ENCODE results near the gene GPATCH2L. TPM values are rescaled to one million over a fixed set of nuclear protein-coding genes. Genes with fewer than 3 reads are reported as not detected.

GPATCH2L gene
- total RNA-seq, 4 donors from 2014 or later: 47.6 to 230 (median 85.0) TPM

- Histone ChIP-seq H3K4me1 (no peaks in the 10 kb centered on the region), H3K27me3 (no peaks in the 10 kb centered on the region), H3K36me3 (no peaks in the 10 kb centered on the region), H3K9me3 (no peaks in the 10 kb centered on the region), H3K4me3 (no peak overlapping the region), H3K27ac (no peak overlapping the region)
- TF ChIP-seq POLR2A (IDR thresholded peaks at IDR 0.05): no peak
- TF ChIP-seq CTCF (IDR thresholded peaks at IDR 0.05): no peak
- intact Hi-C loops (cut with DNase I; ENCODE audit: low total_unique reads): no loop called here
- no peak for DNase-seq
Observed at GRCh38 chr14:76131071-76131965, 20.4 kb upstream of the GPATCH2L start.

GRCh38 chr14:76133103-76133502 lies 18.6 kb upstream of the GPATCH2L start:
- TF ChIP-seq POLR2A (IDR thresholded peaks at IDR 0.05) (no peak), CTCF (IDR thresholded peaks at IDR 0.05) (no peak)
- Histone ChIP-seq H3K4me1 (no peaks in the 10 kb centered on the region), H3K4me3 (no peak overlapping the region), H3K36me3 (no peaks in the 10 kb centered on the region), H3K9me3 (no peaks in the 10 kb centered on the region), H3K27me3 (no peaks in the 10 kb centered on the region), H3K27ac (no peak overlapping the region)
- DNase-seq: no peak
- intact Hi-C loops (cut with DNase I; ENCODE audit: low total_unique reads): no loop called here

GRCh38 chr14:76134231-76134630 lies 17.5 kb upstream of the GPATCH2L start:
- Histone ChIP-seq H3K27ac (no peak overlapping the region), H3K4me3 (no peak overlapping the region), H3K36me3 (no peaks in the 10 kb centered on the region), H3K9me3 (no peaks in the 10 kb centered on the region), H3K4me1 (peaks cover 0 to 4% of the 10 kb centered on the region in 2 donors), H3K27me3 (no peaks in the 10 kb centered on the region)
- intact Hi-C loops (cut with DNase I; ENCODE audit: low total_unique reads): no loop called here
- no peak for TF ChIP-seq POLR2A (IDR thresholded peaks at IDR 0.05)
- no peak for TF ChIP-seq CTCF (IDR thresholded peaks at IDR 0.05)
- DNase-seq: no peak

GRCh38 chr14:76135722-76136121 lies 16.0 kb upstream of the GPATCH2L start:
- intact Hi-C loops (cut with DNase I; ENCODE audit: low total_unique reads): no loop called here
- Histone ChIP-seq H3K27ac (no peak overlapping the region), H3K4me1 (peaks cover 0 to 4% of the 10 kb centered on the region in 2 donors), H3K4me3 (no peak overlapping the region), H3K36me3 (no peaks in the 10 kb centered on the region), H3K27me3 (no peaks in the 10 kb centered on the region), H3K9me3 (no peaks in the 10 kb centered on the region)
- TF ChIP-seq CTCF (IDR thresholded peaks at IDR 0.05): no peak
- TF ChIP-seq POLR2A (IDR thresholded peaks at IDR 0.05): no peak
- DNase-seq: no peak

- no peak overlapping the region for H3K4me3 ChIP-seq
- DNase-seq: no peak
- H3K36me3 ChIP-seq: no peaks in the 10 kb centered on the region
- peaks cover 0 to 4% of the 10 kb centered on the region in 2 donors for H3K4me1 ChIP-seq
- TF ChIP-seq POLR2A (IDR thresholded peaks at IDR 0.05): no peak
- TF ChIP-seq CTCF (IDR thresholded peaks at IDR 0.05): no peak
- no peak overlapping the region for H3K27ac ChIP-seq
- H3K9me3 ChIP-seq: no peaks in the 10 kb centered on the region
- H3K27me3 ChIP-seq: no peaks in the 10 kb centered on the region
- intact Hi-C loops (cut with DNase I; ENCODE audit: low total_unique reads): no loop called here
Observed at GRCh38 chr14:76136476-76137110, 15.1 kb upstream of the GPATCH2L start.

Data from uterus (tissue), 4 donors.